HCT116 (cell line): ENCODE results near the gene AOC1. TPM values are rescaled to one million over a fixed set of nuclear protein-coding genes. Genes with fewer than 3 reads are reported as not detected.

Source experiments
- ATAC-seq: fragments of 200-7000 bp; cut with Tn5 transposase; 2 replicates; pipeline ENCODE4 v1.9.1; 2020; ENCODE audit warnings: mild to moderate bottlenecking, moderate library complexity
- BruUV-seq: library from RNA; stranded (reverse); fragments of 400-500 nt; replicated peaks from 2 replicates; lab custom pipeline; 2021; lab: Mats Ljungman, UMichigan
- CTCF ChIA-PET: fragments of 300-600 bp; sonication (Branson Sonifier 250); formaldehyde crosslinking; loops from one replicate; lab custom pipeline; 2021; ENCODE audit warnings: antibody characterized with exemption; lab: Charles Lee
- POLR2A ChIA-PET: fragments of 300-600, 350-600 bp; sonication (Branson Sonifier 250); formaldehyde crosslinking; loops from one replicate; lab custom pipeline; 2021; ENCODE audit warnings: antibody characterized with exemption; lab: Charles Lee
- RAD21 ChIA-PET, 2 experiments: fragments of 300-600 bp; sonication (Branson Sonifier 250); formaldehyde crosslinking; loops; one replicate each; lab custom pipeline; 2023; ENCODE audit warnings: low total read pairs in 2 of 2; ENCODE audit not compliant: uncharacterized antibody in 2 of 2, unreplicated experiment in 2 of 2, low non-redundant PET in 1 of 2; lab: Charles Lee
- DNase-seq: peaks from one replicate; pipeline ENCODE4 v3.0.0-alpha.2; 2010; ENCODE audit warnings: low read depth, low spot score
- H2AFZ ChIP-seq: fragments of 200-600 bp; shearing (Covaris generic), sonication (generic); 2 replicates; pipeline ENCODE4 v1.6.1; 2017; ENCODE audit warnings: low read depth, mixed run types, mixed read lengths, antibody characterized with exemption, low read length; ENCODE audit not compliant: poor library complexity, severe bottlenecking
- H3K27ac ChIP-seq: 2 replicates; pipeline ENCODE4 v1.5.1; 2012; ENCODE audit warnings: low read depth, low read length
- H3K27me3 ChIP-seq: fragments of 200-600 bp; sonication (generic); 2 replicates; pipeline ENCODE4 v1.6.1; 2016; ENCODE audit warnings: mixed run types, low read length, mixed read lengths; ENCODE audit not compliant: insufficient read depth
- H3K36me3 ChIP-seq, 2 experiments: fragments of 200-500 bp in 1 of 2; fragments of 200-600 bp in 1 of 2; sonication (Bioruptor generic) in 1 of 2; sonication (generic) in 1 of 2; 2 replicates each; pipeline versions ENCODE4 v1.5.1 to v1.6.1; 2014 to 2016; ENCODE audit warnings: low read length in 2 of 2, inconsistent platforms in 1 of 2, mixed read lengths in 1 of 2, mixed run types in 1 of 2; ENCODE audit not compliant: insufficient read depth in 2 of 2, control insufficient read depth in 1 of 2
- H3K4me1 ChIP-seq, 2 experiments: fragments of 200-600 bp in 1 of 2; sonication (generic) in 1 of 2; 2 replicates each; pipeline versions ENCODE4 v1.5.1 to v1.6.1; 2012 to 2017; ENCODE audit warnings: low read length in 2 of 2, inconsistent platforms in 1 of 2, mild to moderate bottlenecking in 1 of 2, mixed read lengths in 1 of 2, mixed run types in 1 of 2, moderate library complexity in 1 of 2; ENCODE audit not compliant: insufficient read depth in 2 of 2, control insufficient read depth in 1 of 2
- H3K4me2 ChIP-seq: fragments of 200-600 bp; sonication (generic); 2 replicates; pipeline ENCODE4 v1.6.1; 2017; ENCODE audit warnings: mixed run types, low read length, mixed read lengths
- H3K4me3 ChIP-seq, 2 experiments: fragments of 200-600 bp in 1 of 2; sonication (generic) in 1 of 2; replicated peaks in 1 of 2; 2 replicates each; pipeline ENCODE4 v1.5.1; 2011 to 2016; ENCODE audit warnings: low read length in 2 of 2, control low read depth in 1 of 2, low read depth in 1 of 2, mild to moderate bottlenecking in 1 of 2, mixed read lengths in 1 of 2, mixed run types in 1 of 2
- H3K79me2 ChIP-seq: fragments of 200-600 bp; sonication (generic); 2 replicates; pipeline ENCODE4 v1.6.1; 2017; ENCODE audit warnings: mild to moderate bottlenecking, mixed run types, low read length, moderate library complexity, mixed read lengths; ENCODE audit not compliant: insufficient read depth
- H3K9ac ChIP-seq: fragments of 200-600 bp; sonication (generic); 2 replicates; pipeline ENCODE4 v1.6.1; 2016; ENCODE audit warnings: low read length, mixed read lengths
- H3K9me2 ChIP-seq: fragments of 200-600 bp; sonication (generic), shearing (Covaris generic); 2 replicates; pipeline ENCODE4 v1.6.1; 2017; ENCODE audit warnings: mixed run types, mild to moderate bottlenecking, moderate library complexity; ENCODE audit not compliant: insufficient read depth
- H3K9me3 ChIP-seq, 2 experiments: fragments of 200-500 bp in 1 of 2; fragments of 200-600 bp in 1 of 2; sonication (Bioruptor generic) in 1 of 2; sonication (generic) in 1 of 2; 2 replicates each; pipeline ENCODE4 v1.6.1; 2014 to 2017; ENCODE audit warnings: low read length in 2 of 2, mixed read lengths in 2 of 2, inconsistent platforms in 1 of 2, low read depth in 1 of 2, mild to moderate bottlenecking in 1 of 2, mixed run types in 1 of 2, moderate library complexity in 1 of 2; ENCODE audit not compliant: control insufficient read depth in 1 of 2, insufficient read depth in 1 of 2
- H4K20me1 ChIP-seq: fragments of 200-600 bp; sonication (generic), shearing (Covaris generic); 2 replicates; pipeline ENCODE4 v1.6.1; 2017; ENCODE audit warnings: mixed run types, mild to moderate bottlenecking, moderate library complexity; ENCODE audit not compliant: insufficient read depth
- ATF3 ChIP-seq: IDR thresholded peaks from 2 replicates; pipeline ENCODE4 v1.6.1; 2012
- CEBPB ChIP-seq: IDR thresholded peaks from 2 replicates; pipeline ENCODE4 v1.6.1; 2012; ENCODE audit warnings: low read depth
- CTCF ChIP-seq, 3 experiments: fragments of 200-600 bp in 1 of 3; sonication (generic) in 1 of 3; IDR thresholded peaks in 2 of 3; conservative IDR thresholded peaks in 1 of 3; 2 replicates each; pipeline ENCODE4 v1.5.1; 2012 to 2017; ENCODE audit warnings: low read depth in 2 of 3, low read length in 2 of 3, antibody characterized with exemption in 1 of 3, borderline replicate concordance in 1 of 3, control low read depth in 1 of 3, mild to moderate bottlenecking in 1 of 3, mixed read lengths in 1 of 3, mixed run types in 1 of 3, moderate library complexity in 1 of 3; ENCODE audit not compliant: insufficient read depth in 1 of 3
- EZH2 ChIP-seq: fragments of 200-600 bp; sonication (generic); IDR thresholded peaks from 2 replicates; pipeline ENCODE4 v1.6.1; 2017; ENCODE audit warnings: antibody characterized with exemption, mixed run types
- EZH2phosphoT487 ChIP-seq: fragments of 200-600 bp; IDR thresholded peaks from 2 replicates; pipeline ENCODE4 v1.6.1; 2018; ENCODE audit warnings: antibody characterized with exemption, borderline replicate concordance
- FOSL1 ChIP-seq: IDR thresholded peaks from 2 replicates; pipeline ENCODE4 v1.6.1; 2012; ENCODE audit warnings: low read depth
- JUND ChIP-seq: IDR thresholded peaks from 2 replicates; pipeline ENCODE4 v1.6.1; 2012
- MAX ChIP-seq: IDR thresholded peaks from 2 replicates; pipeline ENCODE4 v1.6.1; 2012
- POLR2AphosphoS5 ChIP-seq: IDR thresholded peaks from 2 replicates; pipeline ENCODE4 v1.6.1; 2011; ENCODE audit warnings: mild to moderate bottlenecking, low read depth, low read length, moderate library complexity
- REST ChIP-seq: IDR thresholded peaks from 2 replicates; pipeline ENCODE4 v1.6.1; 2012; ENCODE audit warnings: low read depth
- SP1 ChIP-seq: IDR thresholded peaks from 2 replicates; pipeline ENCODE4 v1.6.1; 2012; ENCODE audit warnings: low read depth
- YY1 ChIP-seq: IDR thresholded peaks from 2 replicates; pipeline ENCODE4 v1.6.1; 2011; ENCODE audit warnings: low read length, low read depth, moderate library complexity, mild to moderate bottlenecking; ENCODE audit not compliant: insufficient replicate concordance; ENCODE audit errors: extremely low read depth
- ZFX ChIP-seq: fragments of 450-650 bp; IDR thresholded peaks from 2 replicates; pipeline ENCODE4 v1.6.1; 2017
- intact Hi-C: fragments of 100-400 bp; cut with micrococcal nuclease; formaldehyde crosslinking; loops from 2 replicates; pipeline ENCODE4 v1.10.0; 2022
- total RNA-seq: library from RNA; stranded (reverse); gene quantifications from one replicate; pipeline ENCODE4 v1.2.1, GENCODE V29; 2021; ENCODE audit not compliant: unreplicated experiment

Gene AOC1
- total RNA-seq, 1 experiment from 2014 or later: 0.37 TPM

- ChIA-PET RAD21 (no interaction called here), POLR2A (no interaction called here), CTCF (interaction anchor here (1.1 to 1.6 kb wide), 4 partner anchors 19 to 594 kb away, joined by 3 to 7 read pairs (median 4); no protein-coding TSS in a partner anchor)
- Histone ChIP-seq H3K9ac (no peak overlapping the region), H3K9me2 (no peaks in the 10 kb centered on the region), H2AFZ (peak overlapping the region; percentile 72), H3K4me3 (no peak overlapping the region), H3K4me1 (peaks cover 0 to 20% of the 10 kb centered on the region in 2 experiments; a peak in 3 of 4 replicates), H4K20me1 (no peaks in the 10 kb centered on the region), H3K27ac (no peak overlapping the region), H3K4me2 (peak overlapping the region; percentile 12), H3K27me3 (no peaks in the 10 kb centered on the region), H3K36me3 (no peaks in the 10 kb centered on the region), H3K9me3 (no peaks in the 10 kb centered on the region; a peak in 1 of 4 replicates), H3K79me2 (no peaks in the 10 kb centered on the region)
- no peak for TF ChIP-seq EZH2
- TF ChIP-seq ZFX: no peak
- intact Hi-C loops: loop anchor here (5.0 to 10.0 kb wide), 2 partner anchors 102 to 425 kb away; partner anchors contain the start of gene GIMAP8
- BruUV-seq: no TSS peak
- no peak for ATAC-seq
- DNase-seq: no peak
Observed at GRCh38 chr7:150879345-150879744, 27.0 kb downstream of the AOC1 start.

- intact Hi-C loops: no loop called here
- no peaks in the 10 kb centered on the region for H3K36me3 ChIP-seq
- no peaks in the 10 kb centered on the region for H3K27me3 ChIP-seq
- H3K9me3 ChIP-seq: no peaks in the 10 kb centered on the region; a peak in 1 of 4 replicates
- ChIA-PET CTCF (interaction anchor here (0.7 kb wide), 1 partner anchor 17 kb away, joined by 3 read pairs; no protein-coding TSS in a partner anchor), POLR2A (no interaction called here), RAD21 (interaction anchor here in 1 of 2 experiments (0.6 kb wide), 1 partner anchor 285 kb away, joined by 10 read pairs; no protein-coding TSS in a partner anchor)
- no peak overlapping the region for H3K4me2 ChIP-seq
- H3K79me2 ChIP-seq: no peaks in the 10 kb centered on the region
- H3K9me2 ChIP-seq: no peaks in the 10 kb centered on the region
- no peak overlapping the region for H3K27ac ChIP-seq
- H3K4me1 ChIP-seq: peaks cover 0 to 20% of the 10 kb centered on the region in 2 experiments; a peak in 3 of 4 replicates
- ATAC-seq (no peak), DNase-seq (no peak)
- no peak overlapping the region for H3K9ac ChIP-seq
- H3K4me3 ChIP-seq: no peak overlapping the region
- no peak overlapping the region for H2AFZ ChIP-seq
- BruUV-seq: no TSS peak
- TF ChIP-seq CEBPB (no peak), EZH2phosphoT487 (no peak), SP1 (no peak), YY1 (no peak), CTCF (IDR thresholded peaks at IDR 0.05 in 2 of 3, conservative IDR thresholded peaks at IDR 0.05 in 1 of 3; ENCODE audit: borderline replicate concordance in 1 of 3, insufficient read depth in 1 of 3, low read depth in 2 of 3, low read length in 2 of 3) (no peak), REST (no peak), MAX (no peak), FOSL1 (no peak), ZFX (no peak), POLR2AphosphoS5 (no peak), ATF3 (no peak), JUND (no peak)
- no peaks in the 10 kb centered on the region for H4K20me1 ChIP-seq
Observed at GRCh38 chr7:150881189-150881588, 28.9 kb downstream of the AOC1 start.
